ENCODE results near the gene ZBTB46.
A peak's percentile ranks its signal among the peaks of the same experiment; 100 is the strongest.

Gene ZBTB46

GRCh38 chr20:63702036-63702665, 128.9 kb downstream of the ZBTB46 start:
- DNase-seq: no peak

GRCh38 chr20:63701329-63702035, 129.6 kb downstream of the ZBTB46 start:
- DNase-seq: no peak

GRCh38 chr20:63701051-63701328, 130.1 kb downstream of the ZBTB46 start:
- no peak for DNase-seq

GRCh38 chr20:63700199-63701050, 130.6 kb downstream of the ZBTB46 start:
- no peak for DNase-seq

GRCh38 chr20:63699466-63700198, 131.4 kb downstream of the ZBTB46 start:
- DNase-seq: no peak

GRCh38 chr20:63698739-63699465, 132.2 kb downstream of the ZBTB46 start:
- DNase-seq: no peak

- DNase-seq: no peak
Measured at GRCh38 chr20:63697868-63698545, 133.1 kb downstream of the ZBTB46 start.

- no peak for DNase-seq
Measured at GRCh38 chr20:63697357-63697867, 133.7 kb downstream of the ZBTB46 start.

- no peak for DNase-seq
Measured at GRCh38 chr20:63696628-63697356, 134.3 kb downstream of the ZBTB46 start, which contains the start of gene TNFRSF6B. Gene TNFRSF6B (plus strand): TSS chr20:63696652. CDS start chr20:63696768, 116 bp downstream.

GRCh38 chr20:63696306-63696627, 134.8 kb downstream of the ZBTB46 start:
- DNase-seq: peak; percentile 35

GRCh38 chr20:63695424-63696305, 135.4 kb downstream of the ZBTB46 start:
- DNase-seq: no peak

- no peak for DNase-seq
Measured at GRCh38 chr20:63694584-63695423, 136.3 kb downstream of the ZBTB46 start.

- no peak for DNase-seq
Measured at GRCh38 chr20:63693733-63694583, 137.1 kb downstream of the ZBTB46 start.

Measured in CD4-positive, alpha-beta T cell treated with Interleukin-10 for 1 hour (primary cell).